ENCODE data around the gene OR6S1.
A peak's percentile ranks its signal among the peaks of the same experiment; 100 is the strongest.
"Not testable (repeated sequence)": the region's sequence is repeated elsewhere in the genome, so short reads cannot be mapped to it uniquely, and the experiment has no call there.

Gene OR6S1

DNA sequence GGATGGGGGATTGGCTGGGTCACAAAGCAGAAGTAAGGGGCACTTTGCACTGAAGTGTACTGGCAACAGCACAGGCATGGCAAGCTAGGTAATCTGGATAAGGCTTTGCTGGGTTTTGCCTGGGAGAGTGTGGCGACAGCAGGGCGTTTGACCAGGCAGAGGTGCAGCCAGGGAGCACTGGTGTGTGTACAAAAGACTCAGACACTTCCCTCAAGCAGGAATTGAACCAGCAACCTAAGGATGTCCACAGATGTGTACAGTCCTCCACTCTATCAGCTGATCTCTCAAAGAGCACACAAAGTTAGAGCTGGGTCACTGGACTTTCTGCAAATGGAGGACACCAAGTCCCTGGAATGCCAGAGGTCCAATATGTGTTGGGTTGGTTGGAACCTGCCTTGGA, 27.5 kb upstream of the OR6S1 start:
- no peak for DNase-seq

DNA sequence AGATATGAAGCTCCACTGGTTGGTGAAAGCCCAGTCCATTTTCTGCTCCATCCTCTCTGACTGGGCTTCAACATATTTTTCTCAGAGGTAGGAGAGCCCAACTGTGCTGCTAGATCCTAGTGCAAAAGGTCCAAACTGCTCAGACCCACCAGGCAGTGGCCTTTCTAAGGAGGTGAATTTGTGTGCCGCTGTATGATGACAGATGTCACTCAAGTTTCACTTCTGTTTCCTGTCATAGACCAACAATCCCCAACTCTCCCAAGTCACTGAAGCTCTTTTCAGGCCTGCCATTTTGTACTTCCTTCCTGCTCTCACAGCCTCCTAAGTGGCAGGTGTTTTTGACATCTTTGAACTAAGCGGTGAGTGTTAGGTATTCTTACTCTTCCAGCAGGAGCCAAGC, 26.5 kb upstream of the OR6S1 start:
- no peak for DNase-seq

DNA sequence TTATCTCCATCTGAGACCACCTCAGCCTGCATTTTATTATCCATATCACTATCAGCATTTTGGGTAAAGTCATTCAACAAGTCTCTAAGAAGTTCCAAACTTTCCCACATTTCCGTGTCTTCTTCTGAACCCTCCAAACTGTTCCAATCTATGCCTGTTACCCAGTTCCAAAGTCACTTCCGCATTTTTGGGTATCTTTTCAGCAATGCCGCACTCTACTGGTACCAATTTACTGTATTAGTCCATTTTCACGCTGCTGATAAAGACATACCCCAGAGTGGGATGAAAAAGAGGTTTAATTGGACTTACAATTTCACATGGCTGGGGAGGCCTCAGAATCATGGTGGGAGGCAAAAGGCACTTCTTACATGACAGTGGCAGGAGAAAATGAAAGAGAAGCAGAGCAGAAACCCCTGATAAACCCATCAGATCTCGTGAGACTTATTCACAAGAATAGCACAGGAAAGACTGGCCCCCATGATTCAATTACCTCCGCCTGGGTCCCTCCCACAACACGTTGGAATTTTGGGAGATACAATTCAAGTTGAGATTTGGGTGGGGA, 25.0 kb upstream of the OR6S1 start:
- DNase-seq, result not testable (repeated sequence)

DNA sequence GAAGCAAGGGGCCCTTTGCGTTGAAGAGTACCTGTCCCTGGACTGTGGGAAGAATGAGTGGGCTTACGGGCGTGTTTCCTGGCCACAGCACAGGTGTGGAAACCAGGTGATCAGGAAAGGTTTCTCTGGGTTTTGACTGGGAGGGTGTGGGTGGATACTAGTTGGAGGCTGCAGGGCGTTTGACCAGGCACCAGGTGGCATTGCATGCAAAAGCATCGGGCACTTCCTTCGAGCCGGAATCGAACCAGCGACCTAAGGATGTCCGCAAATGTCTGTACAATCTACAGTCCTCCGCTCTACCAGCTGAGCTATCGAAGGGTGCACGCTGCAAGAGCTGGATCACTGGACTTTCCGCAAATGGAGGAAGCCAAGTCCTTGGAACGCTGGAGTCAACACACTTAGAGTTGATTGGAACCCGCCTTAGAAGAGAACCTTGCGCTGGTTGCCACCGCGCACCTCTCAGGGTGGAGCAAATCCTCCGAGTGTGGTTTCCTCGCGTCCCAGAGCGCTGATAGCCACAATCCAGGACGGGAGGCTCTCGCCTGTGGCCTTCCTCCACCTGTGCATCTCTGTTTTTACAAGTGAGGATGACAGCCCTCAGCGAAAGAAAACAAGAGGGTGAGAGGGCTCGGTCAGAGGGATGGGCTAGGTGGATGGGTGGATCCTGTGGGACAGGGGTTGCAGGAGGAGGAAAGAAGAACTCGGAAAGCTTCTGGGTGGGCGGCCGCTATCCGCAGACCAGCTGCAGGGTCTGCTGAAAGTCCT, 21.7 kb upstream of the OR6S1 start:
- DNase-seq, result peak; percentile 56 to 58

DNA sequence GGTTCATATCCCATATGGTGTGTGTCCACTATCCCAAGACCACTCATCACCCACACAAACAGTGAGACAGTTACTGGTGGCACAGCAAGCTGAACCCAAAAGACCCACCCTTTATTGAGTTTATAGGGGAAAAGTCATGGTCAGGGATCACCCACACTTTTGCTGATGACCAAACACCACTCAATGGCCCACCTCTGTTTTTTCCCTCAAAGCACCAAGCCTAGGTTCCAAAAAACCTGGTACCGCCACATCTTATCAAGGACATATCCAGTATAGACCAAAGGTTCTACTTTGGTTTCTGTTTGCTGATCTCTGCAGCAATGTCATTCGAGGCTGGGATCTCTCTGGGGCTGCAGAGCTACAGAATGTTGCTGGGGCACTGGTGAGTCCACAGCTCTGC, 19.7 kb upstream of the OR6S1 start:
- no peak for DNase-seq

DNA sequence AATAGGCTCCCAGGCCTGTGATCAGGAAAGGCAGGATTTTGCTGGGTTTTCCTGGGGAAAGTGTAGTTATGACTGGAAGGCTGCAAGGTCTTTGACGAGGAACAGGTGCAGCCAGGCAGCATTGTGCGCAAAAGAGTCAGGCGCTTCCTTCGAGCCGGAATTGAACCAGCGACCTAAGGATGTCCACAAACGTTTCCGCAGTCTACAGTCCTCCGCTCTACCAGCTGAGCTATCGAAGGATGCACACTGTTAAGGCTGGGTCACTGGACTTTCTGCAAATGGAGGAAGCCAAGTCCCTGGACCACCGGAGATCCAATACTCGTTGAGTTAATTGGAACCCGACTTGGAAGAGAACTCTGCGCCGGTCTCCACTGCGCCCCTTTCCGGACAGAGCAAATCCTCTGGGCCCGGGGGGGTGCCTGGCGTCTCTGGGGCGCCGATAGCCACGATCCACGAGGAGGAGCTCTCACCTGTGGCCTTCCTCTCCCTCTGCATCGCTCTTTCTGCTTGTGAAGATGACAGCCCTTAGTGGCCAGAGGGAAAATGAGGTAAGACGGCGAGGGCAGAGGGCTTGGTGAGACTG, 18.4 kb upstream of the OR6S1 start:
- DNase-seq, result no peak

DNA sequence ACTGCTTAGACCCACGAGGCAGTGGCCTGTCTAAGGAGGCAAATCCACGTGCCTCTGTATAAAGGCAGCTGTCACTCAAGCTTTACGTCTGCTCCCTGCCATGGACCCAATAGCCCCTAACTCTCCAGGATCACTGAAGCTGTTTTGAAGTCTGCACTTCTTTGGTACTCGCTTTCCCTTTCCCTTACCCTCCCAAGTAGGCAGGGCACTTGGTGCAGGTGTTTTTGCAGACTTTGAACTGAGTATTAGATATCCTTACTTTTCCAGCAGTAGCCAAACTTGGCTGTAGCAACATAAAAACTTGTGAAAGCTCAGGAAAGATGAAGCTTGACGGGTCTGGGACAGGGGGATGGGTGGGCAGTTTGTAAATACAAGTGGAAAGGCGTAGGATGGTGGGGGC, 17.8 kb upstream of the OR6S1 start:
- no peak for DNase-seq

DNA sequence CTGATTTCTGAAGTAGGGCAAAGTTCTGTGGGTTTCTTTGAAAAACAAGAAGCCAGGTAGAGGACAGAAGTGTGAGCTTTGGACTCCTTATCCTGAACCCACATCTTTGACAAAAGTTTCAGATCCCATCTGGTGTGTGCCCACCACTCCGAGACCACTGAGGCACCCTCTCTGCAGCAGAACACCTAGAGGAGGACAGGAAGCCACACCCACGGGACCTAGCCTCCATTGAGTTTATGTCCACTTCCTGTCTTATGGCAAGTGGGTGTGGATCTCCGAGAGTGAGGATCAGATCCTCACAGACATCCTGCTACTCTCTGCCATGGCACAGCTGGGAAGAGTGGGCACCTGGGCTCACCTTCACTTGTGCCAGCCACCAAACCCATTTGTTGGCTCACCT, 16.8 kb upstream of the OR6S1 start:
- DNase-seq, result no peak

DNA sequence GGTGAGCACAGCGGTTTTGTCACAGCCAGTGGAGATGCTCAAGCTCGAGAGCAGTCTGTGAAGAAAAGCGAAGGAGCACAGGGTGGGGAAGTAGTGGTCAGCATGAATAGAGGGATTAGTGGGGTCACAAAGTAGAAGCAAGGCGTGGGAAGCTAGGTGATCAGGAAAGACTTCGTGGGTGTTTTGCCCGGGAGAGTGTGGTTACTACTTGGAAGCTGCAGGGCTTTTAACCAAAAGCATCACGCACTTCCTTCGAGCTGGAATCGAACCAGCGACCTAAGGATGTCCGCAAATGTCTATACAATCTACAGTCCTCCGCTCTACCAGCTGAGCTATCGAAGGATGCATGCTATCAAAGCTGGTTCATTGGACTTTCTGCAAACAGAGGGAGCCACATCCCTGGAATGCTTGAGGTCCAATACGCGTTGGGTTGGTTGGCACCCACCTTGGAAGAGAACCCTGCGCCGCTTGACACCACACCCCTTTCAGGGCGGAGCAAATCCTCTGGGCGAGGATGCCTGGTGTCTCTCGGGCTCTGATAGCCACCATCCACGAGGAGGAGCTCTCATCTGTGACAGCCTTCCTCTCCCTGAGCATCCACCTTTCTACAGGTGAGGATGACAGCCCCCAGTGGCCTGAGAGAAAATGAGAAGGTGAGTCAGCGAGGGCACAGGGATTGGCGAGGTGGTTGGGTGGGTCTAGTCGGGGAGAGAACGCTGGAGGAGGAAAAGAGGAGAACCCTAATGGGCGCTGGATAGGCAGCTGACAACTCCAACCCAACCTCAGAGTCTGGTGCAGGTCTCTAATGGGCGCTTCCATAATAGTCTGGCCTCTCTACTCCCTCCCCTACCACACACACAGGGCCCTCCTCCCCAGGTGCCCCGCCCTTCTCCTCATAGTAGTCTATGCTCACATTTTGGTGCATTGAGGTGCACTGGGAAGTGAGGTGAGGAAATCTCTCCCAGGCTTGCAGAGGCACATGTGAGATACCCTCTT, 16.0 kb upstream of the OR6S1 start:
- DNase-seq, result peak in 1 of 2 experiments; percentile 3

DNA sequence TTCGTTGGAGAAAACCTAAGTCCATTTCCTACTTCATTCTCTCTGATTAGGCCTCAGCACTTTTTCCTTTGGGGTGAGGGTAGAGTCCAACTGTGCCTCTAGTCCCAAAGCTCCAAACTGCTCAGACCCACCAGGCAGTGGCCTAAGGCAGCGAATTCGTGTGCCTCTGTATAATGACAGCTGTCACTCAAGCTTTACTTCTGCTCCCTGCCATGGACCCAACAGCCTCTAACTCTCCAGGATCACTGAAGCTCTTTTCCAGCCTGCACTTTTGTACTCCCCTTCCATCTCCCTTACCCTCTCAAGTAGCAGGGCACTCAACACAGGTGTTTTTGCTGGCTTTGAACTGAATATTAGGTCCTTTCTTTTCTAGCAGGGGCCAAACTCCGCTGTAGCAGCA, 14.8 kb upstream of the OR6S1 start:
- no peak for DNase-seq

DNA sequence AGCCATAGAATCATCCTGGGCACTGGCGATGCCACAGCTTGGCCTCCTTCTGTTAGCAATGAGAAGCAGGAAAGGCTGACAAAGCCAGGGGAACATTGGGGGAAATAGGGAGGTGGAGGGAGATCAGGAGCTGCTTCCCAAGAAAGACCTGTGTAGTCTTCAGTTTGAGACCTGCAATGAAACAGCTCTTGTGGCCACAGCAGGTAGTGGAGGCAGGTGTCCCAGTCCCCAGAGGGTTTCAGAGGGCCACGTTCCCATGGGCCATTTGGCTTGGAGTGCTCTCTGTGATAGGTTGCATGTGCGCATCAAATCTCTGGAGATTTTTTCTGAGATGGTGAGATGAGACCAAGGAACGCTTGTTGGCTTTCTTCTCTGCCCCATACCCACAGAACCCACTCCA, 14.4 kb upstream of the OR6S1 start:
- DNase-seq, result no peak

DNA sequence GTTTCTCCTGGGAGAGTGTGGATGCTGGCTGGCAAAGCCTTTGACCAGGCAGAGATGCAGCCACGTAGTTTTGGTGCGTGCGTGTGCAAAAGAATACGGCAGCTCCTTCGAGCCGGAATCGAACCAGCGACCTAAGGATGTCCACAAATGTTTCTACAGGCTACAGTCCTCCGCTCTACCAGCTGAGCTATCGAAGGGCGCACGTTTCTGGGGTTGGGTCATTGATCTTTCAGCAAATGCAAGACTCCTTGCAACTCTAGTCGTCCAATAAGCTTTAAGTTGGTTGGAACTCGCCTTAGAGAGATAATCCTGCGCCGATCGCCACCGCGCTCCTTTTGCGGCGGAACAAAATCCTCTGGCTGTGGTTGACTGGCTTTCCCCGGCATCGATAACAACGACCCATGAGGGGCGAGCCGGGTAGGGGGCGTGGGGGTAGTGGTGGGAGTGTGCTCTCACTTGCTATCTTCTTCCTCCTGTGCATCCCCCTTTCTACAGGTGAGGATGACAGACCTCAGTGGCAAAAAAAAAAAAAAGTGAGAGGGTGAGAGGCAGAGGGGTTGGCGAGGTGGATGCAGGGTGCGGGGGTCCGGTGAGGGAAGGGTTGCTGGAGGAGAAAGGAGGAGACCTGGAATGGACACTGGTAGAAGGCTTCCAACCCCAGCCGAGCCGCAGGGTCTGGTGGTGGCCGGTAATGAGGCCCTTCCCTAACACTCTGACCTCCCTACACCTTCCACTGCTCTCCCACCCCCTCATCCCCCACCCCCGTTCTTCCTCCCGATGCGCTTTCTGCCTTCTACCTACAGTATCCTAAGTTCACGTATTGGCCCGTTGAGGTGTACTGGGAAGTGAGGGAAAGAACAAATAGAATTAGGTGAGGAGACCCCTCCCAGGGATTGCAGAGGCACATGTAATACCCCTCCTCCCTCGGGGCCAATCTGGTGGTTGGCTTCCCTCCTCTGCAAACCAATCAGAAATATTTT, 11.8 kb upstream of the OR6S1 start:
- no peak for DNase-seq

DNA sequence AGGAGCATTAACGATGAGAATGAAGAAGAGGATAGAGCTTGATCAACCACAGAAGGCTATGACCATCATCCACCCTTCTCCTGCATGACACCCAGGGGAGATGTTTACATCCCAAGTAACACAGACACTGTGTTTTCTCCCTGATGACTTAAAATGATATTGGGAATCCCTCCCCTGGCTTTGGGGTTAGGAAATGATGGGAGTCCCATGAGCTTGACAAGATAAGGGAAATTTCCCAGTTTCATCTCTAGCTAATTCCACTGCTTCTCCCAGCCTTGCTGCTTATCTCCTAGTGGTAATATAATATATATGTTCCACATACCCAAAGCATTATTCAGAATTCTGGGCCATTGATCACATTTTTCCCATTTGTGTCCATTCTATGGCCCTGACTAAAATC, 4.0 kb upstream of the OR6S1 start:
- no peak for DNase-seq

DNA sequence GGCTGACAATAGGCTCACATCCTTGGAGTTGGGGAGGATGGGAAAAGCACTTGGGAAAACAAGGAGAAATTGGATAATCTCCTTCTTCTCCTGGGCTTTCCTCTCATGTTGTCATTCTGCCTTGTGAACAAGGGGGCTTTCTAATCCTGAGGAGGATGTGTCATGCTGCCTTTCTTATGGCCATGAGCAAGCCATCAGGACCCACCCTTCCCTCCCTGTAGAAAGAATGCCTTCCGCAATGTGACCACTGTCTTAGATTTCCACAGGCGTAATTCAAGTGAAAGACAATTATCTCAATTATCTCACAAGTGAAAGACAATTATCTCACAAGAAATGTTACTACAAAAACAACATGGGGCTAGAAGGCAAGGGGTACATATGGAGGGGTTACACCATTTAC, 3.0 kb upstream of the OR6S1 start:
- DNase-seq, result no peak

DNA sequence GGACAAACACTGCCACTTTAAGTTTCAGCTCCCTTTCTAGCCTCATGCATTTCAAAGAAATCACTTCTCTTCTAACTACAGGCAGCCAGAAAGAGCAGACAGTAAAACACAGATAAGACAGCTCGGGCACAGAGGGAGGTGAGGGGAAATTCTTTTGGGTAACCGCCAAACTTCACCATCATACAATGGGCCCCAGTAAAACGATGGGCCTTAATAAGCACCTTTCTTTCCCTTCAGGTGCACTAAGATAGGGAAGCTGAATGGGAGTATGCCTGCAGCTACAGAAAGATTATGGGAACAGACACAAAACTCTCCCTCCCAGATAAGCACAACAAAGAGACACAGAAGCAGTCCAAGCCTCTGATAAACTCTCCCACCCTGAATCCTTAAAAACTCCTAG, 1.3 kb upstream of the OR6S1 start:
- not testable (repeated sequence) for DNase-seq

DNA sequence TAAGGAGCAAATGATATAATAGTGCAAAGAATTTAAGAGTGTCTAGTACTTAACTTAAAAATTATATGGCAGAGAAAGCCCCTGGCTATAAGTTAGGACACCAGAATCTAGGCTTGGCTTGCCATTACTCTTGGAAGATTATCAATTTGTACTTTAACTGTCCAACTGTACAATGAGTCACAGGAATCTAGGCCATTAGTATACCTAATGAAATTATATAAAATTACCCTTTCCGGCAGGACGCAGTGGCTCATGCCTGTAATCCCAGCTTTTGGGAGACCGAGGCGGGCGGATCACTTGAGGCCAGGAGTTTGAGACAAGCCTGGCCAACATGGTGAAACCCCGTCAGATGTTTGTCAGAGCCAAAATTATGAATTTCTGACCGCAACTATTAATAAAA, 691 bp upstream of the OR6S1 start:
- DNase-seq, result no peak

DNA sequence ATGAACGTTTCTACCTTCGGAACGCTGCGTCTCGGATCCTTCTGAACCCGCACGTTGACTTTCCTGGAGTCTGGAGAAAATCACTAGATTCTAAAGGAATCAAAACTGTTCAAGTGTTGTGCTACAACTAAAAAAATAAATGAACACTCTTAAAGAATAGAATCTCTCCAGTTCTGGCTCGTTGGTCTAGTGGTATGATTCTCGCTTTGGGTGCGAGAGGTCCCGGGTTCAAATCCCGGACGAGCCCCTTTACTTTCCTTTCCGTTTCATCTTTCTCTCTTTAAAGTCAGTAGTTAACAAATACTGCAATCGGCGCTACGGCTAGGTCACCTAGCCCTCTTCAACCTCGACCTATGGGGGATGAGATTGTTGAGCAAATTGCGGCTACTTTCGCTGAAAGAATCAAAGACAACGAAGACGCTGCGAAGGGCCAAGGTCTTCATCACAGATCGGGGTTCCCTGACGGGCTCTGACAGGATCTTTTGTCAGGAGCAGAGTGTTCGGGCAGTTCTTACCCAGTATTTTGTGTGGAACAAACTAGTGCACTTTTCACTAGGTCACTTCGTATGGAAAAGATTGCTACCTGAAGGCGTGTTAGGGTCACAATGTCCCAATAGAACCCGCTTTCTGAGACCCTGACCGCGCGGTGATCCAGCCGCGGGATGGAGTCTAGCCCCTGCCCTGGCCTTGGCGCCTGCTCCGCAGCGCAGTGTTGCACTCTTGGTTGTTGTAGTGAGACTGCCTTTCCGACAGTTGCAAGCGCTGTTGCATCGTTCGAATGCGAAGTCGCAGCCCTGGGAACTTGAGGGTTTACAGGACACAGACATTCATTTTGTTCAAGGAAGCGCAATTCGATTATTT, 8.4 kb downstream of the OR6S1 start:
- peak; percentile 89 to 94 for DNase-seq

DNA sequence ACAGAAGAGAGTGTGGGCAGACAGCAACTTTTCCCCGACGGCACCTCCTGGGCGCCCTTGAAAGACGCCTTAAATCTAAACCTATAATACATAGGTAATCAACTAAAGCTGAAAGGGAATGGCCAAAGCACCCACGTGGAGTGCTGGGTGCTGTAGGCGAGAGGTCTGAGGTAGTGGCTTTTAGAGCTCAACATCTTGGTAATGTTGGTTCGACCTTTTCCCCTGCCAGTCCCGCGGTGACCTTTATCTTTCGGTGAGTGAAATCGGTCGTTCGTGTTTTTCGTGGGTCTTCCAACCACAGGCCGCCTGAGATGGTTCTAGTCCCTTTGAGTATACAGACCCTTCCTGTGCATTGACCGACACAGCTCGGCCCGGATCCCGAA, 9.1 kb downstream of the OR6S1 start:
- no peak for DNase-seq

DNA sequence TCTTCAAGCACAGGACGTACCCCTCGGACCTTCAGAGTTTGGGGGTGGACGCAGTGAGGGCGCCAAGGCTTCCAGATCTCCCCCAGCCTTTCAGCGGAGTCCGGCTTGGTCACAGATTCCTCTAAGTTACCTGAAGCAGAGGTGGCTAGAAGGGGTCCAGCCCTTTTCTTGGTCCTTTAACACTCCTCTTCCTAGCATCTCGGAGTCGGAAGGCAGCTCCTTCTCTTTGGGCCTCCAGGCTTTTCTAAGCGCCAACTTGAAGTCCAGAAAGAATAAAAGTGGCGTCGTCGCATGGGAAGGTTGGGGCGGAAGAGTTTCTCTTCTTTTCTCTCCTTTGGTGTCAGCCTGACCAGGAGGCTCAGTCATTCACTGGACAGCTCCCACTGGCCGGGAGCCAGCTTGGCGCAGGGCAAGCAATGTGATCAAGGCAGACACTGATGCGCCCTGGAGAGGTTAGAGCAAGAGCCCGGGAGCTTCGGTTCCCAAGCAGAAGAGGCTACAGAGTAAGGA, 9.6 kb downstream of the OR6S1 start:
- no peak for DNase-seq

DNA sequence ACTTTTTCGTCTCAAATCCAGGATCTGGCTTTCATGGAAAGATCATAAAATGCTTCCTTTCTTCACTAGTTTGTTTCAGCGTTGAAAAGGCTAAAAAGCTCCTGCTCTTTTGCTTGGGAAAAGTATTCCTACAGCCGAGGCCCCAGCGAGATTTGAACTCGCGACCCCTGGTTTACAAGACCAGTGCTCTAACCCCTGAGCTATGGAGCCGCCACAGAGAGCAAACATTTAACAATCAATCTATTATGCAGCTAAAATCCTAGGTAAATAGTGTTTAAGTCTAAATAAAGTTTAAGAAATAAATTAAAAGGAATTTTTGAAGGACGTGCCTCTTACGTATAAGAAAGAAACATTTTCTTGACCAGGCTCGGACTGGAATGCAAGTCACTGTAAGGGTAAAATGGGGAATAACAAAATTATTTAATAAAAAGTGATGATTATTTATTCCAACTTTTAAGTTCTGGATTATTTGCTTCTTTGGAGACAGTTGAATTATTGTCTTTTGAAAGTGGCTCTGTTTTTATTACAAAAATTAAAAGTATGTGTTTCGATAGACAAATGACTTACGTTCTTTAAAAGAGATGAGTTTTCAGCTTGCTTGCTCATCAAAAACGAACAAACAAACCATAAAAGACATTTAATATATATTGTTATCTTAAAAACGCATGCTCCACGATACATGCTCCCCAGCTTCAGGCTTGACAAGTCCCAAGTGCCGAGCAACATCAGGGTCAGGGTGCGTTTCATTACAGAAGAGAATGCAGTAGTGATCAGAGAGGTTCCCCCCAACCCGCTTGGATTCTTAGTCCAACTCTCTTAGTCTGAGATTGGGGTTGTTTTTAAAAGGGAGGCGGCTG, 10.2 kb downstream of the OR6S1 start:
- peak; percentile 16 to 74 for DNase-seq

Data from SW 1271 (cell line).